ENCODE measurements around the gene DECR2. TPM values are rescaled to one million over a fixed set of nuclear protein-coding genes. Genes with fewer than 3 reads are reported as not detected.

DECR2 gene
- total and polyA plus RNA-seq, 2 of the 13 experiments (the other 11 are each of a cell fraction or from before 2014, with no cell fraction given) = 36.3 to 44.6 TPM

DNA sequence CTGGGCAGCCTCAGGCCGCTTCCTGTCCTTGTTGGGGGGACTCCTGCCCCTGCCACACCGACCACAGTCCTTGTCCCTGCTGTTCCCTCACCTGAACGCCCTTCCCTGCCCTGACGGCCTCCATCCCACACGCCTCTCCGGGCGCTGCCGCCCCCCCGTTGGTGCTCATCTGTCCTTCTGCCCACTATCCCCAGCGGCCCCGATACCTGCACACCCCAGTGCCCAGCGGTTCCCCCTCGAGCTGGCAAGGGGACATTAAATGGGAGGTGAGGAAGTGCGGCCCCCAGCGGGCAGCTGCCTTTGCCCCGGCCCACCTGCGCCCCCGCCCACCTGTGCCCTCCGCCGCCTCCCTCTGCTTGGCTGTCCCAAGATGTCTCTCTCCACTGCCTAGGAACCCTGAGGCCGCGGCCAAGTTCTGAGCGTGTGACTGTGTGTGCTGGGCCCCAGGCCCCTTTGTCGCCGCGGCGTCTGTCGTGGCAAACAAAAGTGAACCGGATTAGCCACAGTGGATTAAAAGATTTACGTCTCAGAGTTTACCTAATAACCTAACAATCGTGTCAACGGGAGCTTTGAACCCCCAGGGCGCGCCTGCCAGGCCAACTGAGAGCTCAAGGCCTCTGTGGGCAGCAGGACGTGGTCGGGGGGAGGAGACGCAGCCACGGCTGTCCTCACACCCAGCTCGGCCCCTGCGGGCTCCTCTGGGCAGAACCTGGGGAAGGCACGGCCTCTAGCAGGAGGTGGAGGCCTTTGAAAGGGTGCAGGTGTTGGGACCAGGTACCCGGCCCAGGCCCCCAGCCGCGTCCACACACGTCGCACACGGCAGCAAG is 41.6 kb upstream of the DECR2 start (continued):
- TF ChIP-seq, protein P1, sequence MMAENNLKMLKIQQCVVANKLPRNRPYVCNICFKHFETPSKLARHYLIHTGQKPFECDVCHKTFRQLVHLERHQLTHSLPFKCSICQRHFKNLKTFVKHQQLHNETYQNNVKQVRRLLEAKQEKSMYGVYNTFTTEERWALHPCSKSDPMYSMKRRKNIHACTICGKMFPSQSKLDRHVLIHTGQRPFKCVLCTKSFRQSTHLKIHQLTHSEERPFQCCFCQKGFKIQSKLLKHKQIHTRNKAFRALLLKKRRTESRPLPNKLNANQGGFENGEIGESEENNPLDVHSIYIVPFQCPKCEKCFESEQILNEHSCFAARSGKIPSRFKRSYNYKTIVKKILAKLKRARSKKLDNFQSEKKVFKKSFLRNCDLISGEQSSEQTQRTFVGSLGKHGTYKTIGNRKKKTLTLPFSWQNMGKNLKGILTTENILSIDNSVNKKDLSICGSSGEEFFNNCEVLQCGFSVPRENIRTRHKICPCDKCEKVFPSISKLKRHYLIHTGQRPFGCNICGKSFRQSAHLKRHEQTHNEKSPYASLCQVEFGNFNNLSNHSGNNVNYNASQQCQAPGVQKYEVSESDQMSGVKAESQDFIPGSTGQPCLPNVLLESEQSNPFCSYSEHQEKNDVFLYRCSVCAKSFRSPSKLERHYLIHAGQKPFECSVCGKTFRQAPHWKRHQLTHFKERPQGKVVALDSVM (CRISPR knock-in tag; IDR thresholded peaks at IDR 0.05) = peak; percentile 46; the same call in 1 of the 2 replicates
- TF ChIP-seq ZNF772 (CRISPR knock-in tag; IDR thresholded peaks at IDR 0.05) = 0 out of 2 replicates have a peak, but pooled peaks have one; percentile 40
- 0 out of 2 replicates have a peak, but pooled peaks have one; percentile 38 for TF ChIP-seq HOXA3 (CRISPR knock-in tag; IDR thresholded peaks at IDR 0.05)
- TF ChIP-seq, protein P2, sequence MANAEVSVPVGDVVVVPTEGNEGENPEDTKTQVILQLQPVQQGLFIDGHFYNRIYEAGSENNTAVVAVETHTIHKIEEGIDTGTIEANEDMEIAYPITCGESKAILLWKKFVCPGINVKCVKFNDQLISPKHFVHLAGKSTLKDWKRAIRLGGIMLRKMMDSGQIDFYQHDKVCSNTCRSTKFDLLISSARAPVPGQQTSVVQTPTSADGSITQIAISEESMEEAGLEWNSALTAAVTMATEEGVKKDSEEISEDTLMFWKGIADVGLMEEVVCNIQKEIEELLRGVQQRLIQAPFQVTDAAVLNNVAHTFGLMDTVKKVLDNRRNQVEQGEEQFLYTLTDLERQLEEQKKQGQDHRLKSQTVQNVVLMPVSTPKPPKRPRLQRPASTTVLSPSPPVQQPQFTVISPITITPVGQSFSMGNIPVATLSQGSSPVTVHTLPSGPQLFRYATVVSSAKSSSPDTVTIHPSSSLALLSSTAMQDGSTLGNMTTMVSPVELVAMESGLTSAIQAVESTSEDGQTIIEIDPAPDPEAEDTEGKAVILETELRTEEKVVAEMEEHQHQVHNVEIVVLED (CRISPR knock-in tag; IDR thresholded peaks at IDR 0.05; ENCODE audit: borderline replicate concordance) = 0 out of 2 replicates have a peak, but pooled peaks have one; percentile 43
- TF ChIP-seq, protein P3, sequence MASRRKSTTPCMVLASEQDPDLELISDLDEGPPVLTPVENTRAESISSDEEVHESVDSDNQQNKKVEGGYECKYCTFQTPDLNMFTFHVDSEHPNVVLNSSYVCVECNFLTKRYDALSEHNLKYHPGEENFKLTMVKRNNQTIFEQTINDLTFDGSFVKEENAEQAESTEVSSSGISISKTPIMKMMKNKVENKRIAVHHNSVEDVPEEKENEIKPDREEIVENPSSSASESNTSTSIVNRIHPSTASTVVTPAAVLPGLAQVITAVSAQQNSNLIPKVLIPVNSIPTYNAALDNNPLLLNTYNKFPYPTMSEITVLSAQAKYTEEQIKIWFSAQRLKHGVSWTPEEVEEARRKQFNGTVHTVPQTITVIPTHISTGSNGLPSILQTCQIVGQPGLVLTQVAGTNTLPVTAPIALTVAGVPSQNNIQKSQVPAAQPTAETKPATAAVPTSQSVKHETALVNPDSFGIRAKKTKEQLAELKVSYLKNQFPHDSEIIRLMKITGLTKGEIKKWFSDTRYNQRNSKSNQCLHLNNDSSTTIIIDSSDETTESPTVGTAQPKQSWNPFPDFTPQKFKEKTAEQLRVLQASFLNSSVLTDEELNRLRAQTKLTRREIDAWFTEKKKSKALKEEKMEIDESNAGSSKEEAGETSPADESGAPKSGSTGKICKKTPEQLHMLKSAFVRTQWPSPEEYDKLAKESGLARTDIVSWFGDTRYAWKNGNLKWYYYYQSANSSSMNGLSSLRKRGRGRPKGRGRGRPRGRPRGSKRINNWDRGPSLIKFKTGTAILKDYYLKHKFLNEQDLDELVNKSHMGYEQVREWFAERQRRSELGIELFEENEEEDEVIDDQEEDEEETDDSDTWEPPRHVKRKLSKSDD (CRISPR knock-in tag; IDR thresholded peaks at IDR 0.05; ENCODE audit: low read depth) = peak; percentile 89
- TF ChIP-seq, protein P4, sequence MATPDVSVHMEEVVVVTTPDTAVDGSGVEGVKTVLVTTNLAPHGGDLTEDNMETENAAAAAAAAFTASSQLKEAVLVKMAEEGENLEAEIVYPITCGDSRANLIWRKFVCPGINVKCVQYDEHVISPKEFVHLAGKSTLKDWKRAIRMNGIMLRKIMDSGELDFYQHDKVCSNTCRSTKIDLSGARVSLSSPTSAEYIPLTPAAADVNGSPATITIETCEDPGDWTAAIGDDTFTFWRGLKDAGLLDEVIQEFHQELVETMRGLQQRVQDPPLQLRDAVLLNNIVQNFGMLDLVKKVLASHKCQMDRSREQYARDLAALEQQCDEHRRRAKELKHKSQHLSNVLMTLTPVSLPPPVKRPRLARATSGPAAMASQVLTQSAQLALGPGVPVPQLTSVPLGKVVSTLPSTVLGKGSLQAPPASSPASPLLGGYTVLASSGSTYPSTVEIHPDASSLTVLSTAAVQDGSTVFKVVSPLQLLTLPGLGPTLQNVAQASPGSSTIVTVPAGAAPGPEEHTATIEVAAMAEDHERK (CRISPR knock-in tag; IDR thresholded peaks at IDR 0.05; ENCODE audit: low read depth) = no peak
- TF ChIP-seq ZBTB21 (CRISPR knock-in tag; IDR thresholded peaks at IDR 0.05) = no peak
- TF ChIP-seq SOX13 (IDR thresholded peaks at IDR 0.05) = no peak
- peak in 1 of 2 experiments; percentile 58; a peak in 1 of 4 replicates for TF ChIP-seq SOX13 (CRISPR knock-in tag; conservative IDR thresholded peaks at IDR 0.05 in 1 of 2, IDR thresholded peaks at IDR 0.05 in 1 of 2)
- peak; percentile 72 for TF ChIP-seq SPEN (CRISPR knock-in tag; IDR thresholded peaks at IDR 0.05; ENCODE audit: low read depth)
- TF ChIP-seq EEA1 (CRISPR knock-in tag; IDR thresholded peaks at IDR 0.05; ENCODE audit: borderline replicate concordance) = no peak
- TF ChIP-seq ZFX (CRISPR knock-in tag; IDR thresholded peaks at IDR 0.05; ENCODE audit: low read depth) = peak; percentile 87
- TF ChIP-seq, protein P5, sequence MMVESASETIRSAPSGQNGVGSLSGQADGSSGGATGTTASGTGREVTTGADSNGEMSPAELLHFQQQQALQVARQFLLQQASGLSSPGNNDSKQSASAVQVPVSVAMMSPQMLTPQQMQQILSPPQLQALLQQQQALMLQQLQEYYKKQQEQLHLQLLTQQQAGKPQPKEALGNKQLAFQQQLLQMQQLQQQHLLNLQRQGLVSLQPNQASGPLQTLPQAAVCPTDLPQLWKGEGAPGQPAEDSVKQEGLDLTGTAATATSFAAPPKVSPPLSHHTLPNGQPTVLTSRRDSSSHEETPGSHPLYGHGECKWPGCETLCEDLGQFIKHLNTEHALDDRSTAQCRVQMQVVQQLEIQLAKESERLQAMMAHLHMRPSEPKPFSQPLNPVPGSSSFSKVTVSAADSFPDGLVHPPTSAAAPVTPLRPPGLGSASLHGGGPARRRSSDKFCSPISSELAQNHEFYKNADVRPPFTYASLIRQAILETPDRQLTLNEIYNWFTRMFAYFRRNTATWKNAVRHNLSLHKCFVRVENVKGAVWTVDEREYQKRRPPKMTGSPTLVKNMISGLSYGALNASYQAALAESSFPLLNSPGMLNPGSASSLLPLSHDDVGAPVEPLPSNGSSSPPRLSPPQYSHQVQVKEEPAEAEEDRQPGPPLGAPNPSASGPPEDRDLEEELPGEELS (CRISPR knock-in tag; IDR thresholded peaks at IDR 0.05) = peak; percentile 66
- TF ChIP-seq LCORL (IDR thresholded peaks at IDR 0.05) = no peak
- TF ChIP-seq LCORL (CRISPR knock-in tag; IDR thresholded peaks at IDR 0.05) = peak; percentile 70
- TF ChIP-seq ZNF292 (CRISPR knock-in tag; IDR thresholded peaks at IDR 0.05; ENCODE audit: borderline replicate concordance, low read depth) = 0 out of 2 replicates have a peak, but pooled peaks have one; percentile 19
- TF ChIP-seq NR2F6 (IDR thresholded peaks at IDR 0.05) = no peak
- TF ChIP-seq NR2F6 (CRISPR knock-in tag; IDR thresholded peaks at IDR 0.05) = peak; percentile 59; the same call in 1 of the 2 replicates

Measured in HepG2 (cell line).